GM18951 (cell line): ENCODE measurements around the gene MT1B.

Source experiments
- POLR2A ChIP-seq: IDR thresholded peaks from 4 replicates; pipeline ENCODE4 v1.6.1; 2011; ENCODE audit warnings: mild to moderate bottlenecking; ENCODE audit not compliant: insufficient read length, insufficient read depth; ENCODE audit errors: extremely low read depth
- in situ Hi-C: fragments of 300-500 bp; cut with MboI; formaldehyde crosslinking; loops from one replicate; pipeline ENCODE4 v1.12.0; 2022; ENCODE audit warnings: low sequenced_read_pairs, mixed read lengths, inconsistent platforms; ENCODE audit not compliant: unreplicated experiment

The MT1B gene

GRCh38 chr16:56684926-56685590 lies 33.4 kb downstream of the MT1B start:
- TF ChIP-seq POLR2A, result no peak
- in situ Hi-C loops, result no loop called here

DNA sequence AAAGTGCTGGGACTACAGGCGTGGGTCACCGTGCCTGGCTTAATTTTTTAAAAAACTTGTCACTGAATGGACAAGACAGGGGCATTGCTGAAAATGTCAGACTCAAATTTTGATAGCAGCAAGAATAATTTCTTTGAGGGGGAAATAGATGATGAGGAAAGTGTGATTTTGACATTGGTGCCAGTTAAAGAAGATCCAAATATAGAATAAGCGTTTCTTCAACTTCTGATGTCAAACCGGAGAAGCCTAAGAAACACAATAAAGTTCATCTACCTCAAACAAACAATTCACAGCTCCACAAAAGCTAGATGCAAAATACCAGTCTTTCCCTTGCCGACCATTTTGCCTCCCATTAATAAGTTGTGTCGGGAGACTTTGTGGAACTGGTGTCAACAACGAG lies 35.1 kb downstream of the MT1B start:
- no peak for TF ChIP-seq POLR2A

DNA sequence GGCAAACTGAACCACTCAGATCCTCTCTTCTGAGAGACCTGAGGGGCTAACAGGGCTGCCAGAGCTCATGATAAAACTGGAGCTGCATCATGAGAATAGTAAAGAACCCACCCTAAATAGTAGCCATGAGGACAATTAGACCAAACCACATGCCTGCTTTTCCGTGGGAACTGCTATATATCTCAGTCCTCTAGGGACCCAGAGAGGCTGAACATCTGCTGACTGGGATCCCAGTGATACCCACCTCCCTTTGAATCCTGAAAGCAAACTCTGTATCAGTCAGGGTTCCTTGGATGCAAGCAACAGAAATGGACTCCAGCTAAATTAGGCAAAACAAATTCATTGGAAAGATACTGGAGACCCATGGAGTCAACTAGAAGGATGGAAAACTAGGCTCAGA lies 37.1 kb downstream of the MT1B start:
- in situ Hi-C loops, result no loop called here
- no peak for TF ChIP-seq POLR2A

More for the DNA sequence above, 35.1 kb downstream of the MT1B start:
- in situ Hi-C loops, result no loop called here

- no peak for TF ChIP-seq POLR2A
- in situ Hi-C loops, result no loop called here
Observed at GRCh38 chr16:56689171-56689570, 37.5 kb downstream of the MT1B start.

DNA sequence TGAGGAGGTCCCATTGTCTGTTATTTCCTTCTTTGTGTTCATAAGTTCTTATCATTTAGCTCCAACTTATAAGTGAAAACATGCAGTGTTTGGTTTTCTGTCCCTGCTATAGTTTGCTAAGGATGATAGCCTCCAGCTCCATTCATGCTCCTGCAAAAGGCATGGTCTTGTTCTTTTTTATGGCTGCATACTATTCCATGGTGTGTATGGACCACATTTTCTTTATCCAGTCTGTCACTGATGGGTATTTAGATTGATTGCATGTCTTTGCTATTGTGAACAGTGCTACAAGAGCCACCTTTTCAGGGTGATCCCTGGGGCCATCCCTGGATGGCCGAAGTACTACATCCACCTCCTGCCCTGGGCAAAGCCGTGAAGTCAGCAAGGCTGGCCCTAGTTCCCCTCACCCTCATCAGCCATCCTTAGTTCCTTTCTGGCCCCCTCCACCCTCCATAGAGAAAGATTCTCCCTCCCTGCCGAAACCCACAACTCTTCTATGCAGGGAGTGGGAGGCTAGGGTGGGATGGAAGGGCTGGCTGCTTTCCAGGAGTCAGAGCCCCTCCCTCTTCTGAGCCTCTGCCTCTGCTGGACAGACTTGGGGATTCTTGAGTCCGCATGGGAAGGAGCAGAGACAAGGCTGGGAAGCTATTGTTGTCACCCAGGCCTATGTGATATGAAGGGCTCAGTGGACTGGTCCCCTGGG lies 38.9 kb downstream of the MT1B start:
- in situ Hi-C loops, result no loop called here
- TF ChIP-seq POLR2A, result no peak

GRCh38 chr16:56691885-56692284 lies 40.2 kb downstream of the MT1B start:
- no peak for TF ChIP-seq POLR2A
- in situ Hi-C loops, result no loop called here

DNA sequence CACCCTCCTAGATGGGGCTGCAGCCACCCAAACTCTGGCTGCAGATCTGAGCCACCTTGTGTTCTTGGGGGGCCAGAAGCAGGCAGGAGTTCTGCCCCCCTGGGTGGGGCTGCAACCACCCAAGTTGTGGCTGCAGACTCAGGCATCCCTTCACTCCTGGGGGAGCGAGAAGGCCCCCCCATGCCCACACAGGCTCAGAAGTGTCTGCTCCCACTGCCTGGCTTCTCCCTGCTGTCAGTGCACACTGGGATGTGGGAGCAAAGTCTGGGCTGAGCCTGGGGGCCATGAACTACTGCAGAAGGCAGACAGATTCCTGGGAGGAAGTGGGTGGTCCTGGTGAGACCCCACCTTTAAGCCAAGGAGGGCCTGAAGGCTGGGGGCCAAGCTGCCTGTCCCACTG lies 43.6 kb downstream of the MT1B start:
- TF ChIP-seq POLR2A, result no peak
- in situ Hi-C loops, result loop anchor here (5.0 kb wide), 1 partner anchor 118 kb away; no protein-coding TSS in a partner anchor

DNA sequence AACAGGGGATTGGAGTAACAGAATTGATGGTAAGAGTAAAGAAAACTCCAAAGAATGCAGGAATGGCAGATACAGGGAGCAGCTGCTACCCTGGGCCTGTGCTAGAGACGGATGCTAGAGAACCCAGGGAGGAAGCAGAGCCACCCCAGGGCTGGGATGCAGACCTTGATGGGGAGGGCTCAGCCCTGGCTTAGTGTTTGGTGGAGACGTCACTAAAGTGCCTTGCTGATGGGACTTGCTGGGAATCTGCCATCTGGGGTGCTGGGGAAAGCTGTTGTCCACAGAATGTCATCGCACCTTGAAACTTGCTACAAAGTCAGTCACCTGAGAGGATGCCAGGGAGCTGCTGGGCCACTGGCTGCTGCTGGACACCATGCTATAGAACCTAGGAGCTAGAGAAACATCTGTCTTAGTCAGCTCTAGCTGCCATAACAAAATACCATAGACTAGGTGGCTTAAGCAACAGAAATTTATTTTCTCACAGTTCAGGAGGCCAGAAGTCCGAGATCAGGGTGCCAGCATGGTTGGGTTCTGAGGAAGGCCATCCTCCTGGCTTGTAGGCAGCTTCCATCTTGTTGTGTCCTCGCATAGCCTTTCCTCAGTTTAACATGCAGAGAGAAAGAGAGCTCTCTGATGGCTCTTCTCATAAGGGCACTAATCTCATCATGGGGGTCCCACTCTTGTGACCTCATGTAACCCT lies 45.9 kb downstream of the MT1B start:
- in situ Hi-C loops, result loop anchor here (5.0 kb wide), 1 partner anchor 120 kb away; no protein-coding TSS in a partner anchor
- no peak for TF ChIP-seq POLR2A

GRCh38 chr16:56700195-56700594 lies 48.5 kb downstream of the MT1B start:
- TF ChIP-seq POLR2A, result no peak
- in situ Hi-C loops, result no loop called here

DNA sequence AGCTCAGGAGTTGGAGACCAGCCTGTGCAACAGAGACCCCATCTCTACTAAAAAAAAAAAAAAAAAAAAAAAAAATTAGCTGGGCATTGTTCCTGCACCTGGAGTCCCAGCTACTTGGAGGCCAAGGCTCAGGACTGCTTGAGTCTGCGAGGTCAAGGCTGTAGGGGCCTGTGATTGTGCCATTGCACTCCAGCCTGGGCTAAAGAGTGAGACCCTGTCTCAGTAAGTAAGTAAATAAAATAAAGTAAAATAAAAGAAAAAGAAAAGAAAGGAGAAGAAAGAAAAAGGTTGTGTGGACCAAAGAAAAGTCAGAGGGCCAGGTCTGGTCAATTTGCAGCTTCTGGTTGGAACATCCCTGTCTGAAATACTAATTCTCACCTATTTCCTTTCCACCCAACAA lies 48.9 kb downstream of the MT1B start:
- TF ChIP-seq POLR2A, result no peak
- in situ Hi-C loops, result no loop called here

GRCh38 chr16:56701534-56701933 lies 49.8 kb downstream of the MT1B start:
- TF ChIP-seq POLR2A, result no peak
- in situ Hi-C loops, result no loop called here
